ENCODE results near the gene PNPLA2. TPM values are rescaled to one million over a fixed set of nuclear protein-coding genes. Genes with fewer than 3 reads are reported as not detected.

The PNPLA2 gene
- total RNA-seq, 1 donor from 2014 or later = 40.5 TPM

- no peaks in the 10 kb centered on the region for H3K36me3 Mint-ChIP-seq (ENCODE audit: low read depth, unreplicated experiment)
- H3K27me3 Mint-ChIP-seq (ENCODE audit: unreplicated experiment) = peaks cover 11% of the 10 kb centered on the region
- H3K4me1 Mint-ChIP-seq (ENCODE audit: unreplicated experiment) = no peaks in the 10 kb centered on the region
- H3K9me3 Mint-ChIP-seq (ENCODE audit: unreplicated experiment) = no peaks in the 10 kb centered on the region
- no peak overlapping the region for H3K27ac Mint-ChIP-seq (ENCODE audit: unreplicated experiment)
- DNase-seq (ENCODE audit: low spot score) = no peak
- no peak for TF ChIP-seq CTCF (IDR thresholded peaks at IDR 0.05; ENCODE audit: unreplicated experiment)
- H3K4me3 Mint-ChIP-seq (ENCODE audit: unreplicated experiment) = no peak overlapping the region
Measured at GRCh38 chr11:791658-792534, 26.8 kb upstream of the PNPLA2 start.

GRCh38 chr11:792535-792821 lies 26.2 kb upstream of the PNPLA2 start:
- H3K9me3 Mint-ChIP-seq (ENCODE audit: unreplicated experiment) = no peaks in the 10 kb centered on the region
- H3K4me1 Mint-ChIP-seq (ENCODE audit: unreplicated experiment) = no peaks in the 10 kb centered on the region
- no peak for DNase-seq (ENCODE audit: low spot score)
- H3K27me3 Mint-ChIP-seq (ENCODE audit: unreplicated experiment) = peaks cover 11% of the 10 kb centered on the region
- H3K27ac Mint-ChIP-seq (ENCODE audit: unreplicated experiment) = no peak overlapping the region
- no peak overlapping the region for H3K4me3 Mint-ChIP-seq (ENCODE audit: unreplicated experiment)
- no peaks in the 10 kb centered on the region for H3K36me3 Mint-ChIP-seq (ENCODE audit: low read depth, unreplicated experiment)
- no peak for TF ChIP-seq CTCF (IDR thresholded peaks at IDR 0.05; ENCODE audit: unreplicated experiment)

GRCh38 chr11:792873-793272 lies 25.8 kb upstream of the PNPLA2 start:
- Mint-ChIP-seq H3K36me3 (ENCODE audit: low read depth, unreplicated experiment) (no peaks in the 10 kb centered on the region), H3K4me3 (ENCODE audit: unreplicated experiment) (no peak overlapping the region), H3K27me3 (ENCODE audit: unreplicated experiment) (peaks cover 10% of the 10 kb centered on the region), H3K9me3 (ENCODE audit: unreplicated experiment) (no peaks in the 10 kb centered on the region), H3K4me1 (ENCODE audit: unreplicated experiment) (no peaks in the 10 kb centered on the region), H3K27ac (ENCODE audit: unreplicated experiment) (no peak overlapping the region)
- TF ChIP-seq CTCF (IDR thresholded peaks at IDR 0.05; ENCODE audit: unreplicated experiment) = no peak
- no peak for DNase-seq (ENCODE audit: low spot score)

- no peak overlapping the region for H3K4me3 Mint-ChIP-seq (ENCODE audit: unreplicated experiment)
- no peak for DNase-seq (ENCODE audit: low spot score)
- TF ChIP-seq CTCF (IDR thresholded peaks at IDR 0.05; ENCODE audit: unreplicated experiment) = no peak
- H3K36me3 Mint-ChIP-seq (ENCODE audit: low read depth, unreplicated experiment) = no peaks in the 10 kb centered on the region
- H3K4me1 Mint-ChIP-seq (ENCODE audit: unreplicated experiment) = no peaks in the 10 kb centered on the region
- H3K9me3 Mint-ChIP-seq (ENCODE audit: unreplicated experiment) = no peaks in the 10 kb centered on the region
- H3K27me3 Mint-ChIP-seq (ENCODE audit: unreplicated experiment) = peaks cover 9% of the 10 kb centered on the region
- no peak overlapping the region for H3K27ac Mint-ChIP-seq (ENCODE audit: unreplicated experiment)
Measured at GRCh38 chr11:793556-793955, 25.2 kb upstream of the PNPLA2 start.

GRCh38 chr11:794013-794765 lies 24.5 kb upstream of the PNPLA2 start:
- TF ChIP-seq CTCF (IDR thresholded peaks at IDR 0.05; ENCODE audit: unreplicated experiment) = no peak
- DNase-seq (ENCODE audit: low spot score) = no peak
- no peaks in the 10 kb centered on the region for H3K36me3 Mint-ChIP-seq (ENCODE audit: low read depth, unreplicated experiment)
- H3K27me3 Mint-ChIP-seq (ENCODE audit: unreplicated experiment) = peaks cover 9% of the 10 kb centered on the region
- no peak overlapping the region for H3K27ac Mint-ChIP-seq (ENCODE audit: unreplicated experiment)
- H3K4me3 Mint-ChIP-seq (ENCODE audit: unreplicated experiment) = no peak overlapping the region
- no peaks in the 10 kb centered on the region for H3K9me3 Mint-ChIP-seq (ENCODE audit: unreplicated experiment)
- H3K4me1 Mint-ChIP-seq (ENCODE audit: unreplicated experiment) = no peaks in the 10 kb centered on the region
